NCI-H2227 (cell line): ENCODE data around the gene SLC39A13.

Source experiments
- DNase-seq: peaks from one replicate; lab custom pipeline; 2025; ENCODE audit not compliant: unreplicated experiment; lab: John Stamatoyannopoulos, UW

Gene SLC39A13

GRCh38 chr11:47426062-47426956 is 17.9 kb downstream of the SLC39A13 start, which contains the start of gene PSMC3:
Gene PSMC3 (minus strand): TSS chr11:47426439. CDS start chr11:47426279, 160 bp downstream.
- peak; percentile 98 for DNase-seq

GRCh38 chr11:47430524-47430923 is 22.1 kb downstream of the SLC39A13 start:
- no peak for DNase-seq

DNA sequence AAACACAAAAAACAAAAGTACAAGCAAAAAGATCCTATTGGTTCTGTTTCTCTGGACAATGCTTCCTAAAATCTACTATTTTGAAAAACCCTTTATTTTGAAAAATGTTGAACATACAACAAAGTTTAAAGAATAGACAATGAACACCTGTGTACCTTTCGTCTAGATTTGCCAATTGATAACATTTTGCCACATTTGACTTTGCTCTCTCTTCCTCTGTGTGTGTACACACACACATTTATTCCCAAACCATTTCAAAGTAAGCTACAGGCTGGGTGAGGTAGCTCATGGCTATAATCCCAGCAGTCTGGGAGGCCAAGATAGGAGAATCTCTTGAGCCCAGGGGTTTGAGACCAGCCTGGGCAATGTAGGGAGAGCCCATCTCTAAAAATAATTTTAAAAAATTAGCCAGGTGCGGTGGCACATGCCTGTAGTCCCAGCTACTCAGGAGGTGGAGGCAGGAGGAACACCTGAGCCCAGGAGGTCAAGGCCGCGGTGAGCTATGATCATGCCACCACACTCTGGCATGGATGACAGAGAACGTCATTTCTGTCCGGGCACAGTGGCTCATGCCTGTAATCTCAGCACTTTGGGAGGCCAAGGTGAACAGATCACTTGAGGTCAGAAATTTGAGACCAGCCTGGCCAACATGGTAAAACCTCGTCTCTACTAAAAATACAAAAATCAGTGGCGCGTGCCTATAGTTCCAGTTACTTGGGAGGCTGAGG is 23.1 kb downstream of the SLC39A13 start:
- no peak for DNase-seq

DNA sequence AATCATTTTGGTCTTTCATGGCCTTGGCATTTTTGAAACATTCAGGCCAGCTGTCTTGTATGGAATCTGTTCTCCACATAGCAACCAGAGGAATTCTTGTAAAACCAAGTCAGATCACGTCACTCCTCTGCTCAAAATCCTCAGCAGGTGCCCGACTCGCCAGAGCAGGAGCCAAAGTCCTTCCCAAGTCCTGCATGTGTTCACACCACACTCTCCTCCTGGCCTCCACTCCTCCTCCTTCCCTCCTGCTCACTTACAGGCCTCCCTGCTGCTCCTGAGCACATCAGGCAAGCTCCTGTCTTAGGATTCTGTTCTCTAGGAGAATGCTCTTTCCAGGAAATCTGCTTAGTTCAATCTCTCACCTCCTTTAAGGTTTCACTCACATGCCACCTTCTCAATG is 24.8 kb downstream of the SLC39A13 start:
- no peak for DNase-seq

DNA sequence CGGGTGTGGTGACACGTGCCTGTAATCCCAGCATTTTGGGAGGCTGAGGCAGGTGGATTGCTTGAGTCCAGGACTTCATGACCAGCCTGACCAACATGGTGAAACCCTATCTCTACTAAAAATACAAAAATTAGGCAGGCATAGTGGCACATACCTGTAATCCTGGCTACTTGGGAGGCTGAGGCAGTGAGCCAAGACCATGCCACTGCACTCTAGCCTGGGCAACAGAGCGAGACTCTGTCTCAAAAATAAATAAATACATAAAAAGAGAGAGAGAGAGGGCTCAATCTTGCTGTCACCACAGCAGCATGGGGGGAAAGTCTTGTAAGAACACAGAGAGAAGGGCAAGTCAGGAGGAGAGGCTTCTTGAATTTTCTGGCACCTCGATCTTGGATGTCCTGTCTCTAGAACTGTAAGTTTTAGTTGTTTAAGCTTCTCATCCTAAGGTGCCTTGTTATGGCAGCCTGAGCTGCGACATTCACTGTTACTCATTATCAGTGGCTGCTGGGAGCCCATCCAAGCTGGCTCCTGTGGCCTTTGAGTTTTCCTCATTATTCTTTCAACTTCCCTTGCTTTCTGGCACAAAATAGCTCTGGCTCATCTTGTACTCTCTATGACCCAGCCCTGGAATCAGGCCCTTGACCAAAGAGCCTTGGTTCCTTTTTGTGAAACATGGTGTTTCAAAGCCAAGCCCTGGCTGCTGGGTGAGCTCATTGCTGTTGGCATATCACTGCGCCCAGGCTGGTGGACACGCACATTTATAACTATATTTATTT is 25.8 kb downstream of the SLC39A13 start:
- DNase-seq = no peak

DNA sequence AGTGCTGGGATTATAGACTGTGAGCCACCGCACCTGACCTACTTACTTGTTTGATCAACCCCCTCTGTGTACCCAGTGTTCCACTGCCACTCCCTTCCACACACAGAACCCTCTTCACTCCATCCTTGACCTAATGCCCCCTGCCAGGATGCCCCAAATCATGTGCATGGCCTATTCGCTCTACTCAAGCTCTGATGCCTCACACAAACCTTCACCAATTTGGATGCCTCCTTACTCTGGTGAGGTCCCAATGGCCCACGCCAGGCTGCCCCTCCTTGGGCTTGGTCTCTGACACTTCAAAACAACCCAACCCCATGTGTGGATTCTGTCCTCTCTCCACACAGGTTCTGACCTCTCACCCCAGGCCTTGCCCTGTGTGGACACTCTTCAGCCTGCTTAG is 27.3 kb downstream of the SLC39A13 start:
- DNase-seq = no peak

- DNase-seq = no peak
Observed at GRCh38 chr11:47436726-47437125, 28.3 kb downstream of the SLC39A13 start.

GRCh38 chr11:47437218-47437745 is 28.9 kb downstream of the SLC39A13 start:
- DNase-seq = no peak

- no peak for DNase-seq
Observed at GRCh38 chr11:47437746-47438418, 29.5 kb downstream of the SLC39A13 start.

DNA sequence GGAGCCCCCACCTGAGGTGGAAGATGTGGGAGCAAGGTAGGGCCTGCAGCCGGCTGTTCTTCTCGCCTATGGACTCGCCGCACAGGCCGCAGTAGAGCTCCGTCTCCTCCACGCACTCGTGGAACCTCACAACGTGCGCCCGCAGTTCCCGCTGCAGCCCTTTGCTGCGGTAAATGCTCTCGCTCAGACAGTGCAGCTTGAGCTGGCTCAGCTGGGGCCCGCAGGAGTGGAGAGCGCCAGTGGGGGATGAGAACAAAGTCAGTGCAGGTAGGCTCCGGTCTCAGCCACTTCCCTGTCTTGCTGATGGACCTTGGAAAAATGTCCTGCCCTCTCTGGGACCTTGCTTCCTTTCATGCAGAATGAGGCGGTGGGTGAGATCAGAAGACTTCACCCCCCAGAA is 30.3 kb downstream of the SLC39A13 start:
- DNase-seq = no peak

- no peak for DNase-seq
Observed at GRCh38 chr11:47440054-47440476, 31.7 kb downstream of the SLC39A13 start.

GRCh38 chr11:47441421-47441820 is 33.0 kb downstream of the SLC39A13 start:
- DNase-seq = no peak

DNA sequence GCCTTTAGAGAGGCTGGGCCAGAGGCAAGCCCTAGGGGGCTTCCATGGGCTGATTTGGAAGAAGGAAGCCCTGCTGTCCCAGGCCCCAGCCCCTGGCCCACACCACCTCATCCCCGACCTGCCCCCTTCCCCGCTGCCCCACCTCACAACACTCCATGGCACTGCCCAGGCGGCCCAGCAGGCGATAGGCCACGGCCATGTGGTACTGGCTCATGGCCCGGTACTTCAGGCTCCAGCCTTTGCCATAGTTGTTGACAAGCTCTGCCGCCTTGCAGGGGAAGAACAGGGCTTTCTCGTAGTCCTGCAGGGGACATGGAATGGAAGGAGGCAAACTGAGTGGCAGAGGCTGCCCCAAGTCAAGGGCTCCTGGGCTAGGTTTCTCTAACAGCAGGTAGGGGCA is 34.1 kb downstream of the SLC39A13 start:
- DNase-seq = no peak

DNA sequence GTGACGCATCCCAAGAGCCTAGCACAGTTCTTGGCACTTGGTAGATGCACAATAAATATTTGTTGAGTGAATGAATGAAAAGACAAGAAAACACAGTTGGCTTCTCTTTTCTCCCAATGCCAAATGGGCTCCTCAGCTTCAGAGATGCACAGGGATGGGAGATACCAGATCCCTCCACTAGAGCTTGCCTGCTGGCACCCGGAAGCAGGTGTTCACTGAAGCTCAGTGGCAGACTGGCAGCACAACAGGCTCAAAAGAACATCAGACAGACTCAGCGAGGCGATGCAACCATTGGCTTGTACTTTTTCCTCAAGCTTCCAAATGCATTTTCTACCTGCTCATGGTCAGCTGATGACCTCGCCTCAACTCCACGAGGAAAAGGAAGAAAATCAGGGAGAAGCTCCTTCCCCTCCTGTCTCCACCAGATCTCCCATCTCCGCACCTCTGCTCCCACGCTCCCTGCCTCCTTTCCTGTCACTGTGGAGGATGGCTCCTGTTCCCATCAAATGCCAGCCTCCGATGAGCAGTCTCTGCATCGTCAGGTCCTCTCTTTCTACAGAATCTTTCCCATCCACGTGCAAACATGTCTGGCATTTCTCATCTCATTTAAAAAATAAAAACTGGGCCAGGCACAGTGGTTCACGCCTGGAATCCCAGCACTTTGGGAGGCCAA is 34.8 kb downstream of the SLC39A13 start:
- peak; percentile 54 for DNase-seq

GRCh38 chr11:47443817-47444216 is 35.4 kb downstream of the SLC39A13 start:
- no peak for DNase-seq

DNA sequence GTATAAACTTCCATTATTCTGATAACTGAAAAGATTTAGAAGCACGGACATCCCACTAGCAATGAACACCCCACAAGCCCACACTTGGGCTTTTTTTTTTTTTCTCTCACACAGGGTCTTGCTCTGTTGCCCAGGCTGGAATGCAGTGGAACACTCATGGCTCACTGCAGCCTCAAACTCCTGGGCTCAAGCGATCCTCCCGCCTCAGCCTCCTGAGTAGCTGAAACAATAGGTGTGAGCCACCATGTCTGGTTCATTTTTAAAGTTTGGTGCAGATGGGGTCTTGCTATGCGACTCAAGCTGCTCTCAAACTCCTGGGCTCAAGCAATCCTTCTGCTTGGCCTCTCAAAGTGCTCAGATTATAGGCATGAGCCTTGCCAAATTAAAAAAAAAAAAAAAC is 37.5 kb downstream of the SLC39A13 start:
- no peak for DNase-seq

DNA sequence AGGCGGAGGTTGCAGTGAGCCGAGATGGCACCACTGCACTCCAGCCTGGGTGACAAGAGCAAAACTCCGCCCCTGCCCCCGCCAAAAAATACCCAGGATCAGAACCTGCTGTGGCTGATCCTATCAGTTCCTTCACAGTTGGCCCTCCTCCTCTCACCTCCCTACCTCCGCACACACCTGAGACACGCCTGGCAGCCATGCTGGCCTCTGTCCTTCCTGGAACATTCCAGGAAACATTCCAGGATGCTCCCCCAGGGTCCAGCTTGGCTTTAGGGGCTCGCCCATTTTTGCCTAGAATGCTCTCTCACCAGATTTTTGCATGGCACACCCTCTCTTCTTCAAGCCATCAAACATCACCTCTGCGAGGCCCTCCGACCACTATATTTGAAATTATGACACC is 38.4 kb downstream of the SLC39A13 start:
- no peak for DNase-seq

DNA sequence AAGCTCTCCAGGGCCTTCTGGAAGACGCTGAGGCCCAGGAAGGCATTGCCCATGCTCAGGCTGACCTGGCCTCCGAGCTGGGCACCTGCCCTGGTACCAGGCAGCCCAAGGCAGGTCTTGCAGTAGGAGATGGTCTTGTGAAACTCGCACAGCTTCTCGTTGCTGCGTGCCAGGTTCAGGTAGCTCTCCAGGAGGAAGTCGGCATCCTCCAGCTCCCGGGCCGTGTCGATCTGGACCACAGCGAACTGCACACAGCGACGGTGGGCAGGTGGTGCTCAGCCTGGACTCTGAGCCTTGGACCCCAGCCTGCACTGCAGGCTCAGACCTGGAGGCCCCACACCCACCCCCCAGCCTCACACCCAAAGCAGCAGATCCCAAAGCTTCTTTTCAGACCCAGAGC is 39.5 kb downstream of the SLC39A13 start:
- DNase-seq = no peak

- DNase-seq = no peak
Observed at GRCh38 chr11:47448566-47449427, 40.4 kb downstream of the SLC39A13 start, which contains the start of gene RAPSN. Gene RAPSN (minus strand): TSS chr11:47449136. CDS start chr11:47448964, 172 bp downstream.
